ENCODE data around the gene SLC24A4.

DNA sequence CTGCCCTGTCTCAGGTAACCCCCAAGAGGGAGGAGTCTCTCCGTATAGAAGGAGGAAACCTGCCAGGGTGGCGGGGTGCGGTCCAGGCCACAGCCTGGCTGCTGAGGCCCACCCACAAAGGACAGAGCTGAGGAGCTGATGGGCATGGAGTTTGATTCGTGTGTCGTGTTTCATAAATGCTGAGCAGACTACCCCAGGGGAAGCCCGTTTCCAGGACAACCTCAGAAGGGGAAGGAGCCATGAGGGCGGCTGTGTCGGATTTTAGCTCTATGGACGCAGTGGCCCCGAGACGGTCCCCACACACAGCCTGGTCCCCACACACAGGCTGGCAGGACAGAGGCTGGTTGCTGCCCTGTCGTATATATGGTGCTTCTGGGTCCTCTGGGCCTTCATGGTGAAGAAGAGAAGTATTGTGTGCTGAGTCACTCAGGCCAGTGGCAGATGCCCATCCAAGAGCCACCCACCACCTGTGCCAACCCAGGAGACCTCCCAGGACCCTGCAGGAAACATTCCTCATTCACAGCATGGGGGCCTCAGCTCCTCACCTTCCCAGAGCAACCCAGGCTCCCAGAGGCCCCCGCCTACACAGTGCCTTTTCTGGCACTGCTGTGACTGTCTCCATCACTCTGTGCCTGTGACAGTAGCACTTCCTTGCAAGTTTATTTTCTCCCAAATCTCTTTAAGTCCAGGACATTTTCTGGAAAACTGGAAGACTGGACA lies 127.5 kb downstream of the SLC24A4 start:
- TF ChIP-seq, protein P1, sequence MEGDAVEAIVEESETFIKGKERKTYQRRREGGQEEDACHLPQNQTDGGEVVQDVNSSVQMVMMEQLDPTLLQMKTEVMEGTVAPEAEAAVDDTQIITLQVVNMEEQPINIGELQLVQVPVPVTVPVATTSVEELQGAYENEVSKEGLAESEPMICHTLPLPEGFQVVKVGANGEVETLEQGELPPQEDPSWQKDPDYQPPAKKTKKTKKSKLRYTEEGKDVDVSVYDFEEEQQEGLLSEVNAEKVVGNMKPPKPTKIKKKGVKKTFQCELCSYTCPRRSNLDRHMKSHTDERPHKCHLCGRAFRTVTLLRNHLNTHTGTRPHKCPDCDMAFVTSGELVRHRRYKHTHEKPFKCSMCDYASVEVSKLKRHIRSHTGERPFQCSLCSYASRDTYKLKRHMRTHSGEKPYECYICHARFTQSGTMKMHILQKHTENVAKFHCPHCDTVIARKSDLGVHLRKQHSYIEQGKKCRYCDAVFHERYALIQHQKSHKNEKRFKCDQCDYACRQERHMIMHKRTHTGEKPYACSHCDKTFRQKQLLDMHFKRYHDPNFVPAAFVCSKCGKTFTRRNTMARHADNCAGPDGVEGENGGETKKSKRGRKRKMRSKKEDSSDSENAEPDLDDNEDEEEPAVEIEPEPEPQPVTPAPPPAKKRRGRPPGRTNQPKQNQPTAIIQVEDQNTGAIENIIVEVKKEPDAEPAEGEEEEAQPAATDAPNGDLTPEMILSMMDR (IDR thresholded peaks at IDR 0.05; ENCODE audit: poor library complexity, severe bottlenecking), result no peak
- no peak for TF ChIP-seq TAF1 (IDR thresholded peaks at IDR 0.05; ENCODE audit: low read depth)
- TF ChIP-seq RAD21 (conservative IDR thresholded peaks at IDR 0.05), result no peak
- no peak for TF ChIP-seq POLR2AphosphoS5 (IDR thresholded peaks at IDR 0.05)
- TF ChIP-seq, protein P2, sequence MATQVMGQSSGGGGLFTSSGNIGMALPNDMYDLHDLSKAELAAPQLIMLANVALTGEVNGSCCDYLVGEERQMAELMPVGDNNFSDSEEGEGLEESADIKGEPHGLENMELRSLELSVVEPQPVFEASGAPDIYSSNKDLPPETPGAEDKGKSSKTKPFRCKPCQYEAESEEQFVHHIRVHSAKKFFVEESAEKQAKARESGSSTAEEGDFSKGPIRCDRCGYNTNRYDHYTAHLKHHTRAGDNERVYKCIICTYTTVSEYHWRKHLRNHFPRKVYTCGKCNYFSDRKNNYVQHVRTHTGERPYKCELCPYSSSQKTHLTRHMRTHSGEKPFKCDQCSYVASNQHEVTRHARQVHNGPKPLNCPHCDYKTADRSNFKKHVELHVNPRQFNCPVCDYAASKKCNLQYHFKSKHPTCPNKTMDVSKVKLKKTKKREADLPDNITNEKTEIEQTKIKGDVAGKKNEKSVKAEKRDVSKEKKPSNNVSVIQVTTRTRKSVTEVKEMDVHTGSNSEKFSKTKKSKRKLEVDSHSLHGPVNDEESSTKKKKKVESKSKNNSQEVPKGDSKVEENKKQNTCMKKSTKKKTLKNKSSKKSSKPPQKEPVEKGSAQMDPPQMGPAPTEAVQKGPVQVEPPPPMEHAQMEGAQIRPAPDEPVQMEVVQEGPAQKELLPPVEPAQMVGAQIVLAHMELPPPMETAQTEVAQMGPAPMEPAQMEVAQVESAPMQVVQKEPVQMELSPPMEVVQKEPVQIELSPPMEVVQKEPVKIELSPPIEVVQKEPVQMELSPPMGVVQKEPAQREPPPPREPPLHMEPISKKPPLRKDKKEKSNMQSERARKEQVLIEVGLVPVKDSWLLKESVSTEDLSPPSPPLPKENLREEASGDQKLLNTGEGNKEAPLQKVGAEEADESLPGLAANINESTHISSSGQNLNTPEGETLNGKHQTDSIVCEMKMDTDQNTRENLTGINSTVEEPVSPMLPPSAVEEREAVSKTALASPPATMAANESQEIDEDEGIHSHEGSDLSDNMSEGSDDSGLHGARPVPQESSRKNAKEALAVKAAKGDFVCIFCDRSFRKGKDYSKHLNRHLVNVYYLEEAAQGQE (IDR thresholded peaks at IDR 0.05; ENCODE audit: borderline replicate concordance), result no peak
- no peak for TF ChIP-seq EZH2 (IDR thresholded peaks at IDR 0.05; ENCODE audit: borderline replicate concordance, insufficient read depth, low read length, poor library complexity, severe bottlenecking)

Measured in neural cell (in vitro differentiated cells).